PC-3 (cell line): ENCODE data around the gene NLGN2. TPM values are rescaled to one million over a fixed set of nuclear protein-coding genes. Genes with fewer than 3 reads are reported as not detected.

Source experiments
- ATAC-seq: fragments of 200-7000 bp; cut with Tn5 transposase; 2 replicates; pipeline ENCODE4 v1.9.1; 2020; ENCODE audit warnings: mild to moderate bottlenecking, moderate library complexity
- BruUV-seq: library from RNA; stranded (reverse); fragments of 400-500 nt; replicated peaks from 2 replicates; lab custom pipeline; 2021; lab: Mats Ljungman, UMichigan
- CTCF ChIA-PET: fragments of 300-600 bp; sonication (Branson Sonifier 250); formaldehyde crosslinking; loops from one replicate; lab custom pipeline; 2022; ENCODE audit warnings: antibody characterized with exemption; lab: Charles Lee
- POLR2A ChIA-PET: fragments of 300-600 bp; sonication (Branson Sonifier 250); formaldehyde crosslinking; loops from one replicate; lab custom pipeline; 2022; ENCODE audit warnings: antibody characterized with exemption; ENCODE audit not compliant: unreplicated experiment; lab: Charles Lee
- DNase-seq: peaks from one replicate; pipeline ENCODE4 v3.0.0-alpha.2; 2015
- H2AFZ ChIP-seq: fragments of 300-600 bp; sonication (generic); 2 replicates; pipeline ENCODE4 v1.6.0; 2016; ENCODE audit warnings: antibody characterized with exemption, low read length
- H3F3A ChIP-seq: fragments of 300-600 bp; sonication (generic); one replicate; pipeline ENCODE4 v1.6.0; 2017; ENCODE audit warnings: antibody characterized with exemption, low read length, control low read depth, mild to moderate bottlenecking; ENCODE audit not compliant: unreplicated experiment
- H3K27ac ChIP-seq: fragments of 300-600 bp; sonication (generic); 2 replicates; pipeline ENCODE4 v1.5.1; 2016; ENCODE audit warnings: mild to moderate bottlenecking, low read length
- H3K27me3 ChIP-seq: fragments of 300-600 bp; sonication (generic); 2 replicates; pipeline ENCODE4 v1.6.1; 2016; ENCODE audit warnings: low read length, mixed read lengths
- H3K36me3 ChIP-seq: fragments of 300-600 bp; sonication (generic); 2 replicates; pipeline ENCODE4 v1.6.1; 2016; ENCODE audit warnings: low read depth, mixed run types, low read length, mixed read lengths
- H3K4me1 ChIP-seq: fragments of 300-600 bp; sonication (generic); 2 replicates; pipeline ENCODE4 v1.5.1; 2016; ENCODE audit warnings: low read length; ENCODE audit not compliant: insufficient read depth
- H3K4me2 ChIP-seq: fragments of 300-600 bp; sonication (generic); 2 replicates; pipeline ENCODE4 v1.6.0; 2016; ENCODE audit warnings: low read length
- H3K4me3 ChIP-seq: fragments of 300-600 bp; sonication (generic); 2 replicates; pipeline ENCODE4 v1.5.1; 2016; ENCODE audit warnings: mild to moderate bottlenecking, low read length, mixed read lengths
- H3K79me2 ChIP-seq: fragments of 300-600 bp; sonication (generic); 2 replicates; pipeline ENCODE4 v1.6.1; 2017; ENCODE audit warnings: low read length, mixed read lengths
- H3K9ac ChIP-seq: fragments of 300-600 bp; sonication (generic); 2 replicates; pipeline ENCODE4 v1.6.0; 2016; ENCODE audit warnings: mild to moderate bottlenecking, low read length
- H3K9me2 ChIP-seq: fragments of 300-600 bp; sonication (generic); replicated peaks from 2 replicates; pipeline ENCODE4 v1.6.1; 2016; ENCODE audit warnings: mixed run types, low read length, mixed read lengths
- H3K9me3 ChIP-seq: fragments of 300-600 bp; sonication (generic); 2 replicates; pipeline ENCODE4 v1.6.1; 2016; ENCODE audit warnings: low read length, mixed read lengths
- H4K20me1 ChIP-seq: fragments of 300-600 bp; sonication (generic); 2 replicates; pipeline ENCODE4 v1.6.1; 2016; ENCODE audit warnings: low read length, mixed read lengths
- CTCF ChIP-seq: fragments of 300-600 bp; sonication (generic); conservative IDR thresholded peaks from 2 replicates; pipeline ENCODE4 v1.5.1; 2017; ENCODE audit warnings: antibody characterized with exemption, low read depth, mild to moderate bottlenecking, low read length
- EZH2 ChIP-seq: fragments of 300-600 bp; sonication (generic); IDR thresholded peaks from one replicate; pipeline ENCODE4 v1.6.1; 2017; ENCODE audit warnings: antibody characterized with exemption, mild to moderate bottlenecking, low read length; ENCODE audit not compliant: unreplicated experiment
- EZH2phosphoT487 ChIP-seq: fragments of 300-600 bp; sonication (generic); IDR thresholded peaks from 2 replicates; pipeline ENCODE4 v1.6.1; 2018; ENCODE audit warnings: mild to moderate bottlenecking, antibody characterized with exemption, low read length, borderline replicate concordance
- intact Hi-C: fragments of 100-400 bp; cut with micrococcal nuclease; formaldehyde crosslinking; loops from 2 replicates; pipeline ENCODE4 v1.9.0; 2023
- total RNA-seq: library from RNA; depleted of rRNA; stranded (reverse); fragments of >200 nt; gene quantifications from 2 replicates; pipeline ENCODE4 v1.2.3, GENCODE V29; 2014

The NLGN2 gene
- total RNA-seq, 1 experiment from 2014 or later = 7.4 TPM

- Histone ChIP-seq H3K27ac (peak within 1 kb of the TSS; percentile 71), H3K4me3 (peak within 1 kb of the TSS; percentile 91), H3K4me2 (peak within 1 kb of the TSS; percentile 93), H2AFZ (peak within 1 kb of the TSS; percentile 88), H3K27me3 (no peaks in the 10 kb centered on the region), H3K79me2 (peaks cover 16% of the 10 kb centered on the region), H3K36me3 (no peaks in the 10 kb centered on the region; the same call in 1 of the 2 replicates), H3K9ac (peak within 1 kb of the TSS; percentile 76), H3F3A (no peaks in the 10 kb centered on the region), H4K20me1 (no peaks in the 10 kb centered on the region), H3K9me2 (no peaks in the 10 kb centered on the region), H3K9me3 (no peaks in the 10 kb centered on the region), H3K4me1 (peaks cover 4% of the 10 kb centered on the region; the same call in 1 of the 2 replicates)
- peak; percentile 86 for ATAC-seq
- intact Hi-C loops = loop anchor here (1.0 kb wide), 1 partner anchor 10 kb away; the partner anchor contains the start of gene TMEM256
- peak; percentile 76 for DNase-seq
- ChIA-PET POLR2A (interaction anchor here (1.0 kb wide), 1 partner anchor 9 kb away, joined by 3 read pairs; the partner anchor contains the start of gene TMEM256), CTCF (interaction anchor here (1.4 kb wide), 1 partner anchor 9 kb away, joined by 3 read pairs; the partner anchor contains the start of gene TMEM256)
- BruUV-seq = TSS peak; percentile 74
- no peak for TF ChIP-seq EZH2phosphoT487
- TF ChIP-seq CTCF = no peak; the same call in 1 of the 2 replicates
- no peak for TF ChIP-seq EZH2
These were observed 13.0 kb upstream of the NLGN2 start, which contains the start of gene PLSCR3 for GRCh38 chr17:7394452-7395191. PLSCR3 (minus strand) TSS chr17:7394525; CDS start chr17:7394110, 415 bp downstream.

DNA sequence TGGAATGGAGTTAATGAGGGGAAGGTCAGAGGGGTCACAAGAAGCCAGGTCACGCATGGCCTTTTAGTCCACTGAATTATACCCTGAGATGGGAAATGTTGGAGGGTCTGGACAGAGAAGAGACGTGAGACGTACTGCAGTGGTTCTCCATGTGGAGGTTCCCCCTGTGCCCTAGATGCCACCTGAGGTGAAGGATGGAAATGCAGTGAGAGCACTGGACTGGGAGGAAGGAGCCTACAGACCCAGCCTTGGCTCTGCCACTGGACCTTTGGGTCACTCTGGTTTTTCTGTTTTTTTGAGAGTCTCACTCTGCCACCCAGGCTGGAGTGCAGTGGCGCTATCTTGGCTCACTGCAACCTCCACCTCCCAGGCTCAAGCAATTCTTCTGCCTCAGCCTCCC lies 11.5 kb upstream of the NLGN2 start:
- H3K36me3 ChIP-seq = no peaks in the 10 kb centered on the region; the same call in 1 of the 2 replicates
- DNase-seq (no peak), ATAC-seq (no peak)
- H3K4me3 ChIP-seq = no peak overlapping the region
- H4K20me1 ChIP-seq = no peaks in the 10 kb centered on the region
- intact Hi-C loops = no loop called here
- H3K79me2 ChIP-seq = peaks cover 16% of the 10 kb centered on the region
- no peak overlapping the region for H3K9ac ChIP-seq
- CTCF ChIA-PET = no interaction called here
- no peaks in the 10 kb centered on the region for H3K9me3 ChIP-seq
- no peak overlapping the region for H3K27ac ChIP-seq
- POLR2A ChIA-PET = no interaction called here
- no peak overlapping the region for H2AFZ ChIP-seq
- H3F3A ChIP-seq = no peaks in the 10 kb centered on the region
- no peak overlapping the region for H3K4me2 ChIP-seq
- no TSS peak for BruUV-seq
- TF ChIP-seq CTCF = no peak
- no peak for TF ChIP-seq EZH2
- TF ChIP-seq EZH2phosphoT487 = no peak
- H3K27me3 ChIP-seq = no peaks in the 10 kb centered on the region
- H3K4me1 ChIP-seq = peaks cover 4% of the 10 kb centered on the region; the same call in 1 of the 2 replicates
- H3K9me2 ChIP-seq = no peaks in the 10 kb centered on the region

DNA sequence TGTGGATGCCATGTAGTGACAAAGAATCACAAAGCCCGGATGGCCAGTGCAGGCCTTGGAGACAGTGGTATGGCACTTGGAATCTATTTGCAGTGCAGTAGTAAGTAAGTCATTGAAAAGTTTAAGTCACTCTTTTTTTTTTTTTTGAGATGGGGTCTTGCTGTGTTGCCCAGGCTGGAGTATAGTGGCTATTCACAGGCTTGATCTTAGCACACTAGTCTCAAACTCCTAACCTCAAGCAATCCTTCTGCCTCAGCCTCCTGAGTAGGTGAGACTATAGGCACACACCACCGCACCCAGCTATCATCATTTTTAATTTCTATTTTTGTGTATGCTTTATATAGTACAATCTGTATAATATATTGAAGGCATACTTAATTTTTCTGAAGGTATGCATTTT lies 9.0 kb upstream of the NLGN2 start:
- TF ChIP-seq CTCF = no peak
- Histone ChIP-seq H2AFZ (no peak overlapping the region), H3K9ac (no peak overlapping the region), H3K27me3 (no peaks in the 10 kb centered on the region), H3K4me2 (no peak overlapping the region), H3K27ac (no peak overlapping the region), H3K79me2 (peaks cover 13% of the 10 kb centered on the region), H3K9me2 (no peaks in the 10 kb centered on the region), H3K4me1 (peaks cover 9% of the 10 kb centered on the region), H4K20me1 (no peaks in the 10 kb centered on the region), H3K36me3 (no peaks in the 10 kb centered on the region), H3K9me3 (no peaks in the 10 kb centered on the region), H3F3A (no peaks in the 10 kb centered on the region), H3K4me3 (no peak overlapping the region)
- DNase-seq (no peak), ATAC-seq (no peak)
- ChIA-PET CTCF (no interaction called here), POLR2A (no interaction called here)
- BruUV-seq = no TSS peak
- intact Hi-C loops = no loop called here
